Measurements from ENCODE around the gene BBS7. TPM values are rescaled to one million over a fixed set of nuclear protein-coding genes. Genes with fewer than 3 reads are reported as not detected.

The BBS7 gene
- total RNA-seq, 6 experiments from 2014 or later: 1.8 to 7.0 (median 3.6) TPM

DNA sequence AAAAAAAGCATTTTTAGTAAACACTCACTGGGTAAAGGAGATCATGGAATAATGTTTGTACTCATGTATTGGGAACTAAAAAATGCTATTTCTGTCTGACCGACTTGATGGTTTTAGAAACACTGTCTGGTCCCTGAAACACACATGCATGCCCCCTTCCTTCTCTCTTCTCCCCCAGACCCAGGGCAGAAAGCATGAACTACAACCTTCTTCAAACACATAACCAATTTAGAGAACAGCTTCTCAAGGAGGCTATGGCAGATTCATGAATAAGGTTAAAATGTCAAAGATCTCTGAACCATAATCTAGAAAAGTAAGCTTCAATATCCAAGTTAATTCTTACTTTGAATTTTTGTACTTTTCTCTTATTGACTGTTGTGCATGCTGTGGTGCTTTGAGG is 52.6 kb downstream of the BBS7 start:
- no peaks in the 10 kb centered on the region for H3K9me3 ChIP-seq
- no peak for ATAC-seq
- H3K27ac ChIP-seq: no peak overlapping the region
- intact Hi-C loops (cut with DNase I): no loop called here
- H3K36me3 ChIP-seq: peaks cover 0 to 46% (median 15%) of the 10 kb centered on the region in 4 donors
- H3K4me1 ChIP-seq: no peaks in the 10 kb centered on the region
- TF ChIP-seq, protein P1, sequence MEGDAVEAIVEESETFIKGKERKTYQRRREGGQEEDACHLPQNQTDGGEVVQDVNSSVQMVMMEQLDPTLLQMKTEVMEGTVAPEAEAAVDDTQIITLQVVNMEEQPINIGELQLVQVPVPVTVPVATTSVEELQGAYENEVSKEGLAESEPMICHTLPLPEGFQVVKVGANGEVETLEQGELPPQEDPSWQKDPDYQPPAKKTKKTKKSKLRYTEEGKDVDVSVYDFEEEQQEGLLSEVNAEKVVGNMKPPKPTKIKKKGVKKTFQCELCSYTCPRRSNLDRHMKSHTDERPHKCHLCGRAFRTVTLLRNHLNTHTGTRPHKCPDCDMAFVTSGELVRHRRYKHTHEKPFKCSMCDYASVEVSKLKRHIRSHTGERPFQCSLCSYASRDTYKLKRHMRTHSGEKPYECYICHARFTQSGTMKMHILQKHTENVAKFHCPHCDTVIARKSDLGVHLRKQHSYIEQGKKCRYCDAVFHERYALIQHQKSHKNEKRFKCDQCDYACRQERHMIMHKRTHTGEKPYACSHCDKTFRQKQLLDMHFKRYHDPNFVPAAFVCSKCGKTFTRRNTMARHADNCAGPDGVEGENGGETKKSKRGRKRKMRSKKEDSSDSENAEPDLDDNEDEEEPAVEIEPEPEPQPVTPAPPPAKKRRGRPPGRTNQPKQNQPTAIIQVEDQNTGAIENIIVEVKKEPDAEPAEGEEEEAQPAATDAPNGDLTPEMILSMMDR (IDR thresholded peaks at IDR 0.05): no peak
- DNase-seq: no peak
- WGBS (ENCODE audit: insufficient coverage, low coverage, low lambda C conversion rate, missing lambda C conversion rate): 70% methylated on average over 1 of the region's 1 CpG
- H3K4me3 ChIP-seq: no peak overlapping the region
- no peaks in the 10 kb centered on the region for H3K27me3 ChIP-seq

DNA sequence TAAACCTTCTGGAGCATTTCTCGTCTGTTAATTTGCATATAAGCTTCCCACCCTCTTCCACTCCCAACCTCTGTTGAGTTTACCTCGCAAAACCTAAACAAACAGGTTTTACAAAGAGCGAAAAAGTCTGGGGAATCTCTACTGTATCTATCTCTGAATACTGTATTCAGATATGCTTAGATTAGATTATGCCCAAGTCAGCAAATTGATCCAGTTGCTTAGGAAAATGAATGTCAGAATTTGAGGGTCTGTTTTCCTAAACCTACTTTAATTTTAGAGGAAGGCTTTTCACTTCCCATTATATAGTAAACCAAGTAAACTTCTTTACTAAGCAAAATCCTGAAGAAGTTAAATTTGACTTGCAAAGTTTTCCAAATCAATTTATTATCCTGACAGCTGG is 53.3 kb downstream of the BBS7 start:
- H3K27ac ChIP-seq: no peak overlapping the region
- TF ChIP-seq, protein P1 (IDR thresholded peaks at IDR 0.05): no peak
- no peak for TF ChIP-seq POLR2A (IDR thresholded peaks at IDR 0.05)
- WGBS (ENCODE audit: insufficient coverage, low coverage, low lambda C conversion rate, missing lambda C conversion rate): 95% methylated on average over 3 of the region's 3 CpGs
- ATAC-seq (no peak), DNase-seq (no peak)
- no peak overlapping the region for H3K4me3 ChIP-seq
- no peaks in the 10 kb centered on the region for H3K27me3 ChIP-seq
- intact Hi-C loops (cut with DNase I): no loop called here
- no peaks in the 10 kb centered on the region for H3K9me3 ChIP-seq
- H3K4me1 ChIP-seq: no peaks in the 10 kb centered on the region
- H3K36me3 ChIP-seq: peaks cover 0 to 52% (median 16%) of the 10 kb centered on the region in 4 donors

DNA sequence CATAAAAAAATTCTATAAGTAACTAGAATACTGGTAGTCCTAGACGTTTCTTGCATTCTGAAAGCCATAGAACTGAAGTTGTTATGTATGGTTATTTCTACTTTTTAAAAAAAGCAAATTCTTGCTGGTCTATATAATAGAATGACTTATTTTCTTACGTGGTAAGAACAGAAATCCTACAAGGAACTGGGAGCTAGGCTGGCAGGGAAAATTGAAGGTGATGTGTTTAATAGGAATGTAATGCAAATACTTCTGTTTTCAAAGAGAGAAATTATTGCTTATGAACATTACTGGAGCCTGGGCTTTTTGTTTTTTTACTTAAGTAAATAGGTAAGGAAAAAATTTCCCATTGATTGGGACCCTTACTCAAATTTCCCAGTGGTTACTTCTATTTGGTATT is 55.5 kb downstream of the BBS7 start:
- WGBS (ENCODE audit: insufficient coverage, low coverage, low lambda C conversion rate, missing lambda C conversion rate): 81% methylated on average over 2 of the region's 2 CpGs
- no peak for DNase-seq
- Histone ChIP-seq H3K9me3 (no peaks in the 10 kb centered on the region), H3K27me3 (no peaks in the 10 kb centered on the region), H3K36me3 (peaks cover 0 to 73% (median 21%) of the 10 kb centered on the region in 4 donors), H3K4me3 (no peak overlapping the region), H3K27ac (no peak overlapping the region), H3K4me1 (no peaks in the 10 kb centered on the region)
- intact Hi-C loops (cut with DNase I): no loop called here
- TF ChIP-seq POLR2A (IDR thresholded peaks at IDR 0.05): no peak
- TF ChIP-seq, protein P1 (IDR thresholded peaks at IDR 0.05): no peak
- ATAC-seq: no peak

DNA sequence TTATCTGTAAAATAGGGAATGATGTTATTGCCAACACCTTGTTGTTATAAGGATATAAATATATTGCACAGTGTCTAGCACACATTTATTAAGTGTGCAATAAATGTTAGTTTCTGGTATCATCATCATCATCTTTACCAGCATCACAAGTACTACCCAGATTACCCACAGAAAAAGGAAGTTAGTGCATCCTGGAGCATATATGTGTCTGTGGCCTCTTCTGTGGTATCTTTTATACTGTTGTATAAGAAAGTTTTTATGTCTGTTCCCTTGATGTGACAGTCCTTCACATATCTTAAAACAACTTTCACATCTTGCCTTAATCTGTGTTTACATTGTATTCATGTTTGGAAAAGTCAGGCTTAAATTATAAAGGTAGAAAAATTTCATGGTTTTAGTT is 59.2 kb downstream of the BBS7 start:
- H3K36me3 ChIP-seq: peaks cover 0 to 91% (median 25%) of the 10 kb centered on the region in 4 donors
- H3K27me3 ChIP-seq: no peaks in the 10 kb centered on the region
- no peaks in the 10 kb centered on the region for H3K4me1 ChIP-seq
- ATAC-seq (no peak), DNase-seq (no peak)
- H3K4me3 ChIP-seq: no peak overlapping the region
- H3K9me3 ChIP-seq: no peaks in the 10 kb centered on the region
- TF ChIP-seq, protein P1 (IDR thresholded peaks at IDR 0.05): no peak
- no peak for TF ChIP-seq POLR2A (IDR thresholded peaks at IDR 0.05)
- intact Hi-C loops (cut with DNase I): no loop called here
- no peak overlapping the region for H3K27ac ChIP-seq

DNA sequence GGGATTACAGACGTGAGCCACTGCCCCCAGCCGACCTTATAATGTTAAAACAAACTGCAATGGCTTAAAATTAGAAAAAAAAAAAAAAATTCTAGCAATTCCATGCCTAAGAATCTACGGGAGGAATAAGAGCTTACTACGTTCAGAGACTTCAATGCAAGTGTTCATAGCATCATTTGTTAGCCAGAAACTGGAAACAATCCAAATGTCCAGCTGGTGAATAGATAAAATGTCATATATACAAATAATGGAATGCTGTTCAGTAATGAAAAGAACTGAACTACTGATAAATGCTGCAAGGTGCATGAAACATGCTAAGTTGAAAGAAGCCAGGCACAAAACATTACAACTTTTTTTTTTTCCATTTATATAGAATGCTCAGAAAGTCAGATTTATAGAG is 63.9 kb downstream of the BBS7 start:
- ATAC-seq (no peak), DNase-seq (no peak)
- no peaks in the 10 kb centered on the region for H3K27me3 ChIP-seq
- H3K36me3 ChIP-seq: peaks cover 0 to 74% (median 16%) of the 10 kb centered on the region in 4 donors
- H3K4me1 ChIP-seq: peaks cover 0 to 7% (median 0%) of the 10 kb centered on the region in 4 donors
- no peaks in the 10 kb centered on the region for H3K9me3 ChIP-seq
- no peak overlapping the region for H3K27ac ChIP-seq
- 76% methylated on average over 4 of the region's 4 CpGs for WGBS (ENCODE audit: insufficient coverage, low coverage, low lambda C conversion rate, missing lambda C conversion rate)
- TF ChIP-seq, protein P1 (IDR thresholded peaks at IDR 0.05): no peak
- TF ChIP-seq POLR2A (IDR thresholded peaks at IDR 0.05): no peak
- intact Hi-C loops (cut with DNase I): no loop called here
- H3K4me3 ChIP-seq: no peak overlapping the region

All from right lobe of liver (tissue), 6 donors.